Measurements from ENCODE around the gene DIAPH3.

DIAPH3 gene

DNA sequence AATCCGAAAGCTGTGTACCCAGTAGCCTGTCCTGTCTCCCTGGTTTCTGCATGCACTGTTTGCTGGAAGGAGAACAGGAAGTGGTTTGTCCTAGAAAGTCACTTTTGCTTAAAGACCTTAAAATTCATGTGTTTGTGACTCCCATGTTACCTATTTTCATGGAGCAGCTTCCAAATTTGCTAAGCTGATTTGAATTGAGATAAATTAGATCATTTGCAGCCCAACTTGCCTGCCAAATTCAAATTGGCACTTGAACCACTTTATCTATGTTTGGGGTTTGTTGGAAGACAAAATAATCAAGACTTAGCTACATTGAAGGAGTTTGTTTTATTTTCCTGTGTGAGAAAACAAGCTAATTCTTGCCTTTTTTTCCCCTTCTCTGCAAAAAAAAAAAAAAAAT is 532.5 kb downstream of the DIAPH3 start:
- DNase-seq (ENCODE audit: insufficient read length), result no peak
- TF ChIP-seq TAF1 (IDR thresholded peaks at IDR 0.05; ENCODE audit: borderline replicate concordance, low read depth, low read length), result no peak
- no peak for TF ChIP-seq POLR2AphosphoS5 (IDR thresholded peaks at IDR 0.05; ENCODE audit: low read depth, low read length)
- no peak for TF ChIP-seq POLR2A (IDR thresholded peaks at IDR 0.05; ENCODE audit: low read depth, low read length)
- FAIRE-seq, result no peak

DNA sequence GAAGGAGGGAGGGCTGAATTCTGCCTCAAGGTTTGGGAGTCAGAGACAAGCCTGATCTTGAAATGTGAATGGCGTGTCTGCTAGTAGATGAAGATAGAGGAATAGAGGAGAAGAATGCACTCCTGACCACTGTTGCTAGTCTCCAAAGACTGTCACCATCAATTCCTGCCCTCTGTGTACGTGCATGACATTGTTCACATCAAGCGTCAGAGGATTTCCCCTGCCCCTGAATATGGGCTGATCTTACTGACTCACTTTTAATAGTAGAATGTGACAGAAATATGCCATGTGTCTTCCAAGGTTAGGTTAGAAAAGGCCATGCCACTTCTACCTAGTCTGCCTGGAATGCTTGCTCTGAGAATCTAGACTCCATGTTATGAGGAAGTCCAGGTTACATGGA is 538.6 kb downstream of the DIAPH3 start:
- FAIRE-seq, result no peak
- no peak for DNase-seq (ENCODE audit: insufficient read length)
- TF ChIP-seq TAF1 (IDR thresholded peaks at IDR 0.05; ENCODE audit: borderline replicate concordance, low read depth, low read length), result no peak
- TF ChIP-seq POLR2A (IDR thresholded peaks at IDR 0.05; ENCODE audit: low read depth, low read length), result no peak
- no peak for TF ChIP-seq POLR2AphosphoS5 (IDR thresholded peaks at IDR 0.05; ENCODE audit: low read depth, low read length)

- DNase-seq (ENCODE audit: insufficient read length), result no peak
- TF ChIP-seq TAF1 (IDR thresholded peaks at IDR 0.05; ENCODE audit: borderline replicate concordance, low read depth, low read length) (no peak), POLR2AphosphoS5 (IDR thresholded peaks at IDR 0.05; ENCODE audit: low read depth, low read length) (no peak), POLR2A (IDR thresholded peaks at IDR 0.05; ENCODE audit: low read depth, low read length) (no peak)
- FAIRE-seq, result no peak
These were observed 540.4 kb downstream of the DIAPH3 start for GRCh38 chr13:59623206-59623915.

- TF ChIP-seq TAF1 (IDR thresholded peaks at IDR 0.05; ENCODE audit: borderline replicate concordance, low read depth, low read length) (no peak), POLR2AphosphoS5 (IDR thresholded peaks at IDR 0.05; ENCODE audit: low read depth, low read length) (no peak), POLR2A (IDR thresholded peaks at IDR 0.05; ENCODE audit: low read depth, low read length) (no peak)
- DNase-seq (ENCODE audit: insufficient read length) (no peak), FAIRE-seq (no peak)
These were observed 542.0 kb downstream of the DIAPH3 start for GRCh38 chr13:59621773-59622172.

All from GM12892 (cell line).